ENCODE results near the gene PYM1. TPM values are rescaled to one million over a fixed set of nuclear protein-coding genes. Genes with fewer than 3 reads are reported as not detected.

The PYM1 gene
- total and polyA plus RNA-seq, 2 of the 13 experiments (the other 11 are each of a cell fraction or from before 2014, with no cell fraction given) = 44.0 to 51.8 TPM

GRCh38 chr12:55955344-55955743 is 27.6 kb upstream of the PYM1 start:
- no TSS peak for BruUV-seq (replicated peaks)
- DNase-seq (ENCODE audit: low spot score) (no peak), FAIRE-seq (no peak), ATAC-seq (no peak)
- Histone ChIP-seq H3K36me3 (replicated peaks in 1 of 2; ENCODE audit: control insufficient read depth in 1 of 2, insufficient read depth in 2 of 2, low read length in 2 of 2) (no peaks in the 10 kb centered on the region), H4K20me1 (ENCODE audit: insufficient read depth, low read length) (no peaks in the 10 kb centered on the region), H3K9ac (ENCODE audit: insufficient read depth, low read depth, low read length) (no peak overlapping the region), H3K4me1 (ENCODE audit: insufficient read depth, low read length) (peaks cover 12% of the 10 kb centered on the region), H3K27me3 (ENCODE audit: control insufficient read depth in 1 of 2, insufficient read depth in 2 of 2, low read length in 2 of 2) (no peaks in the 10 kb centered on the region), H3K4me2 (ENCODE audit: low read depth, low read length) (no peak overlapping the region), H3K79me2 (ENCODE audit: insufficient read depth, low read length) (no peaks in the 10 kb centered on the region), H3K27ac (ENCODE audit: extremely low read length, insufficient read depth, low read length) (no peak overlapping the region), H2AFZ (ENCODE audit: low read length) (no peak overlapping the region), H3K4me3 (replicated peaks in 1 of 3; ENCODE audit: insufficient read depth in 1 of 3, low read depth in 2 of 3, low read length in 3 of 3) (no peak overlapping the region), H3K9me3 (ENCODE audit: low read length) (no peaks in the 10 kb centered on the region)
- CTCF ChIA-PET (ENCODE audit: low intra/inter-chr PET ratio, low total read pairs) = interaction anchor here (0.7 to 1.5 kb wide), 4 partner anchors 19 to 86 kb away, joined by 3 to 6 read pairs (median 4); partner anchors contain the start of genes RAB5B and RPS26
- 40% methylated on average over 1 of the region's 4 CpGs for WGBS (ENCODE audit: low lambda C conversion rate)
- in situ Hi-C loops (cut with HindIII; ENCODE audit: extremely low pct_ligation_motif_present, low pct_unique_long_range_greater_than_20kb) (no loop called here), intact Hi-C loops (cut with micrococcal nuclease; ENCODE audit: unreplicated experiment) (no loop called here)
- POLR2A ChIA-PET = no interaction called here
- no peak for TF ChIP-seq MTERF4 (CRISPR knock-in tag; IDR thresholded peaks at IDR 0.05)
- no peak for TF ChIP-seq CHD4 (IDR thresholded peaks at IDR 0.05; ENCODE audit: borderline replicate concordance, low read length)
- TF ChIP-seq ZNF317 (CRISPR knock-in tag; IDR thresholded peaks at IDR 0.05) = no peak
- TF ChIP-seq XRCC5 (optimal IDR thresholded peaks at IDR 0.05; ENCODE audit: low read length) = no peak
- TF ChIP-seq PRDM4 (CRISPR knock-in tag; IDR thresholded peaks at IDR 0.05; ENCODE audit: borderline replicate concordance) = no peak
- TF ChIP-seq FOSL2 (CRISPR knock-in tag; IDR thresholded peaks at IDR 0.05) = no peak
- no peak for TF ChIP-seq ZNF549 (CRISPR knock-in tag; IDR thresholded peaks at IDR 0.05)
- TF ChIP-seq GZF1 (CRISPR knock-in tag; IDR thresholded peaks at IDR 0.05) = no peak
- TF ChIP-seq ZNF337 (CRISPR knock-in tag; IDR thresholded peaks at IDR 0.05; ENCODE audit: borderline replicate concordance, low read depth) = no peak
- no peak for TF ChIP-seq THYN1 (CRISPR knock-in tag; IDR thresholded peaks at IDR 0.05; ENCODE audit: borderline replicate concordance, low read depth)
- no peak for TF ChIP-seq ZNF124 (CRISPR knock-in tag; IDR thresholded peaks at IDR 0.05)

Measured in HepG2 (cell line).